Uterus (tissue), 4 donors: ENCODE results near the gene SLC38A10. TPM values are rescaled to one million over a fixed set of nuclear protein-coding genes. Genes with fewer than 3 reads are reported as not detected.

Experiments used
- DNase-seq, 2 donors: peaks; one replicate each; pipeline ENCODE4 v3.0.0-alpha.2; 2019 to 2020
- H3K27ac ChIP-seq, 2 donors: fragments of 200-600 bp; sonication (generic); 1 replicate in 1 of 2; 2 replicates in 1 of 2; pipeline ENCODE4 v1.5.1; 2016 to 2018
- H3K27me3 ChIP-seq, 2 donors: fragments of 200-600 bp; sonication (generic); one replicate each; pipeline ENCODE4 v1.5.1; 2018 to 2019; ENCODE audit warnings: control low read depth in 1 of 2
- H3K36me3 ChIP-seq, 2 donors: fragments of 200-600 bp; sonication (generic); one replicate each; pipeline ENCODE4 v1.5.1; 2019; ENCODE audit warnings: control low read depth in 1 of 2
- H3K4me1 ChIP-seq, 2 donors: fragments of 200-600 bp; sonication (generic); one replicate each; pipeline ENCODE4 v1.5.1; 2018 to 2019; ENCODE audit warnings: control low read depth in 1 of 2
- H3K4me3 ChIP-seq, 2 donors: fragments of 200-600 bp; sonication (generic); 1 replicate in 1 of 2; 2 replicates in 1 of 2; pipeline ENCODE4 v1.5.1; 2018 to 2019; ENCODE audit warnings: mild to moderate bottlenecking in 1 of 2
- H3K9me3 ChIP-seq, 2 donors: fragments of 200-600 bp; sonication (generic); one replicate each; pipeline ENCODE4 v1.5.1; 2019; ENCODE audit warnings: control low read depth in 1 of 2
- CTCF ChIP-seq, 4 experiments: fragments of 200-600 bp in 2 of 4; fragments of 450-650 bp in 2 of 4; sonication (generic) in 2 of 4; IDR thresholded peaks; one replicate each; pipeline ENCODE4 v1.5.1; 2016 to 2019; ENCODE audit warnings: antibody characterized with exemption in 4 of 4, mild to moderate bottlenecking in 2 of 4, moderate library complexity in 1 of 4
- POLR2A ChIP-seq, 2 donors: fragments of 450-650 bp; IDR thresholded peaks; one replicate each; pipeline ENCODE4 v1.6.1; 2016; ENCODE audit warnings: antibody characterized with exemption in 2 of 2, mild to moderate bottlenecking in 1 of 2, moderate library complexity in 1 of 2
- intact Hi-C: fragments of 100-400 bp; cut with DNase I; formaldehyde crosslinking; loops from one replicate; pipeline ENCODE4 v1.15.1; 2023; ENCODE audit warnings: low total_unique reads
- total RNA-seq, 4 donors: library from RNA; depleted of rRNA in 3 of 4; stranded (reverse); fragments of >200 nt in 3 of 4; gene quantifications; one replicate each; pipeline versions ENCODE4 v1.1.0 to v1.2.4, GENCODE V29; 2014 to 2023
- donor health status: DM: yes; HTN: yes; CAD: no.

Gene SLC38A10
- total RNA-seq, 4 donors from 2014 or later, result 50.7 to 55.4 (median 53.3) TPM

DNA sequence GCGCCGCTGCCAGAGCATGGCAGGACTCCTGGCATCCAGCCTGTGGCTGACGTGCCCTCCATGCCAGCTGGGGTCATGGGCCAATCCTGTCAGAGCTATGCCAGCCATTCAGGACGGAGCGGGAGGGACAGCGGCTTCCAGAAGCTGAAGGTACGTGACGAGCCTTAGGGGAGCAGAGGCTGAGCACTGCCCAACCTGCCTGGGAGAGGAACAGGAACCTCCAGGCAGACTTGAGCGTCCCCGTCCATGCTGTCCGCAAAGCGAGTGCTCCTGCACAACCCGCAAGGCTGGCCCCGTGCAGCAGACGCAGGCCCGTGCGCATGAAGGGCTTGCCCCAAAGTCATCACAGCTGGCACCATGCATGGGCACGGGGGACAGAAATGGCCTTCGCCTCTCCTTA is 34.5 kb downstream of the SLC38A10 start:
- no peaks in the 10 kb centered on the region for H3K9me3 ChIP-seq
- H3K4me1 ChIP-seq, result no peaks in the 10 kb centered on the region
- no peak overlapping the region for H3K4me3 ChIP-seq
- H3K27ac ChIP-seq, result no peak overlapping the region
- H3K27me3 ChIP-seq, result no peaks in the 10 kb centered on the region
- TF ChIP-seq POLR2A (IDR thresholded peaks at IDR 0.05) (no peak), CTCF (IDR thresholded peaks at IDR 0.05) (no peak)
- intact Hi-C loops, result no loop called here
- H3K36me3 ChIP-seq, result no peaks in the 10 kb centered on the region
- DNase-seq, result no peak

- Histone ChIP-seq H3K9me3 (no peaks in the 10 kb centered on the region), H3K27me3 (no peaks in the 10 kb centered on the region), H3K4me1 (no peaks in the 10 kb centered on the region), H3K4me3 (no peak overlapping the region), H3K27ac (no peak overlapping the region), H3K36me3 (no peaks in the 10 kb centered on the region)
- no peak for TF ChIP-seq POLR2A (IDR thresholded peaks at IDR 0.05)
- no peak for TF ChIP-seq CTCF (IDR thresholded peaks at IDR 0.05)
- DNase-seq, result no peak
- intact Hi-C loops, result no loop called here
Measured at GRCh38 chr17:81260171-81260570, 34.9 kb downstream of the SLC38A10 start.

DNA sequence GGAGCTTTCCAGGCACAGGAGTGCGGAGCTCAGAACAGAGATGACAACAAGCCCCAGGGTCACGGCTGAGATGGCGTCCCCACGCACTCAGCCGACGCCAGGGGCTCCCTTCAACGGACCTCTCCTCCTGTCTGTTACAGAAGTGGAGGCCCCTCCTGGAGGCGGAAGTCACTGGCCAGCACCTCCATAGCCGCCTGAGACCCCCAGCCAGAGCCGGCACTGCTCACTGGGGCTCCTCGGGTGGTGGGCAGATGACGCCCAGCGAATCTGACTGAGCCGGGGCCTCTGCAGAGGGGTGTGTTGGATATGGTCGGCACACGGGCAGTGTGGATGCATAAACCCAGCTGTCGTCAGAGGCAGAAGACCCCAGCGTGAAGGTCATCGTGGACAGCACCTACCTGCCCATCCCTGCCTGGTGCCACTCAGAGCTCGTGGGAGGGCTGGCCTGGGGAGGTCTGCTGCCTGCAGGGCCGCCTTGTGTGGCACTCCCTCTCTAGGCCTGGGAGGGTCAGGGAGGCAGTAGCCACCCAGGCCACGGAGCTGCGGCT is 36.0 kb downstream of the SLC38A10 start:
- no peak for TF ChIP-seq CTCF (IDR thresholded peaks at IDR 0.05)
- no peak for TF ChIP-seq POLR2A (IDR thresholded peaks at IDR 0.05)
- no peak for DNase-seq
- Histone ChIP-seq H3K36me3 (no peaks in the 10 kb centered on the region), H3K4me1 (no peaks in the 10 kb centered on the region), H3K27me3 (no peaks in the 10 kb centered on the region), H3K27ac (no peak overlapping the region), H3K4me3 (no peak overlapping the region), H3K9me3 (no peaks in the 10 kb centered on the region)
- intact Hi-C loops, result loop anchor here (5.0 kb wide), 1 partner anchor 223 kb away; no protein-coding TSS in a partner anchor

- Histone ChIP-seq H3K36me3 (no peaks in the 10 kb centered on the region), H3K9me3 (no peaks in the 10 kb centered on the region), H3K27me3 (no peaks in the 10 kb centered on the region), H3K4me3 (no peak overlapping the region), H3K4me1 (no peaks in the 10 kb centered on the region), H3K27ac (no peak overlapping the region)
- TF ChIP-seq CTCF (IDR thresholded peaks at IDR 0.05), result no peak
- no peak for TF ChIP-seq POLR2A (IDR thresholded peaks at IDR 0.05)
- DNase-seq, result no peak
- intact Hi-C loops, result loop anchor here (5.0 kb wide), 1 partner anchor 224 kb away; no protein-coding TSS in a partner anchor
Measured at GRCh38 chr17:81258292-81258691, 36.8 kb downstream of the SLC38A10 start.

GRCh38 chr17:81257533-81257932 is 37.6 kb downstream of the SLC38A10 start:
- no peak overlapping the region for H3K4me3 ChIP-seq
- H3K9me3 ChIP-seq, result no peaks in the 10 kb centered on the region
- intact Hi-C loops, result loop anchor here (5.0 kb wide), 1 partner anchor 225 kb away; no protein-coding TSS in a partner anchor
- H3K27ac ChIP-seq, result no peak overlapping the region
- DNase-seq, result no peak
- no peaks in the 10 kb centered on the region for H3K27me3 ChIP-seq
- no peaks in the 10 kb centered on the region for H3K4me1 ChIP-seq
- TF ChIP-seq POLR2A (IDR thresholded peaks at IDR 0.05) (no peak), CTCF (IDR thresholded peaks at IDR 0.05) (no peak)
- no peaks in the 10 kb centered on the region for H3K36me3 ChIP-seq
